K562 (cell line): ENCODE results near the gene DEDD. TPM values are rescaled to one million over a fixed set of nuclear protein-coding genes. Genes with fewer than 3 reads are reported as not detected.

Experiments used
- ATAC-seq: fragments of 200-7000 bp; cut with Tn5 transposase; 3 replicates; pipeline ENCODE4 v1.9.1; 2020; ENCODE audit warnings: moderate library complexity
- BruUV-seq: library from RNA; stranded (reverse); fragments of 400-500 nt; replicated peaks from 2 replicates; lab custom pipeline; 2021; lab: Mats Ljungman, UMichigan
- CTCF ChIA-PET: fragments of 300-600 bp; formaldehyde crosslinking; extraction: SDS; loops from one replicate; lab custom pipeline; 2021; ENCODE audit warnings: low intra/inter-chr PET ratio; lab: Yijun Ruan, JAX
- POLR2A ChIA-PET: fragments of 300-600, 350-650 bp; sonication (Branson Sonifier 250); formaldehyde crosslinking; extraction: SDS; loops from one replicate; lab custom pipeline; 2021; ENCODE audit warnings: antibody characterized with exemption, inconsistent platforms; lab: Yijun Ruan, JAX
- DNase-seq, 4 experiments: peaks; one replicate each; pipeline versions ENCODE4 v3.0.0 to v3.0.0-alpha.2; 2011 to 2018; ENCODE audit warnings: low spot score in 3 of 4, mixed read lengths in 3 of 4; ENCODE audit errors: extremely low read depth in 1 of 4
- FAIRE-seq: peaks from 2 replicates; lab custom pipeline; 2011; peaks lifted over from hg19 to GRCh38; lab: Jason Lieb, UNC
- H2AFZ ChIP-seq: 2 replicates; pipeline ENCODE4 v1.6.0; 2011; ENCODE audit warnings: low read depth, low read length, control low read depth, inconsistent platforms
- H3K27ac ChIP-seq: fragments of 200-600 bp; 3 replicates; pipeline ENCODE4 v1.8.0; 2011; ENCODE audit warnings: low read depth, mild to moderate bottlenecking, control low read depth, inconsistent platforms, low read length, moderate library complexity, mixed read lengths; ENCODE audit errors: extremely low read depth
- H3K27me3 ChIP-seq, 2 experiments: fragments of 300-600 bp in 1 of 2; 2 replicates in 1 of 2; 3 replicates in 1 of 2; pipeline versions ENCODE4 v1.6.0 to v1.8.0; 2011; ENCODE audit warnings: inconsistent platforms in 2 of 2, low read length in 2 of 2, mild to moderate bottlenecking in 1 of 2, mixed read lengths in 1 of 2, moderate library complexity in 1 of 2; ENCODE audit not compliant: control insufficient read depth in 2 of 2, insufficient read depth in 2 of 2
- H3K36me3 ChIP-seq: fragments of 300-600 bp; 3 replicates; pipeline ENCODE4 v1.8.0; 2011; ENCODE audit warnings: mild to moderate bottlenecking, low read length, inconsistent platforms; ENCODE audit not compliant: control insufficient read depth, insufficient read depth
- H3K4me1 ChIP-seq, 2 experiments: fragments of 200-600 bp in 1 of 2; replicated peaks in 1 of 2; 2 replicates in 1 of 2; 3 replicates in 1 of 2; pipeline versions ENCODE4 v1.5.1 to v1.8.0; 2011; ENCODE audit warnings: inconsistent platforms in 2 of 2, low read length in 2 of 2, mild to moderate bottlenecking in 1 of 2, mixed read lengths in 1 of 2, moderate library complexity in 1 of 2; ENCODE audit not compliant: control insufficient read depth in 2 of 2, insufficient read depth in 2 of 2
- H3K4me2 ChIP-seq: 2 replicates; pipeline ENCODE4 v1.6.1; 2011; ENCODE audit warnings: low read length, control low read depth, inconsistent platforms, mixed read lengths; ENCODE audit not compliant: insufficient read depth
- H3K4me3 ChIP-seq: fragments of 200-600 bp; sonication (generic), shearing (Covaris generic); 2 replicates; pipeline ENCODE4 v1.5.1; 2016; ENCODE audit warnings: control low read depth, inconsistent platforms
- H3K79me2 ChIP-seq: fragments of 200-600 bp; 3 replicates; pipeline ENCODE4 v1.8.0; 2011; ENCODE audit warnings: low read length, inconsistent platforms; ENCODE audit not compliant: control insufficient read depth, insufficient read depth
- H3K9ac ChIP-seq, 2 experiments: 2 replicates each; pipeline versions ENCODE4 v1.6.0 to v1.6.1; 2011; ENCODE audit warnings: low read depth in 2 of 2, low read length in 2 of 2, control low read depth in 1 of 2, inconsistent platforms in 1 of 2, mild to moderate bottlenecking in 1 of 2, mixed read lengths in 1 of 2; ENCODE audit not compliant: insufficient read depth in 1 of 2
- H3K9me1 ChIP-seq: one replicate; pipeline ENCODE4 v1.6.0; 2011; ENCODE audit warnings: inconsistent platforms, mild to moderate bottlenecking, low read length, moderate library complexity; ENCODE audit not compliant: control insufficient read depth, insufficient read depth
- H3K9me3 ChIP-seq: replicated peaks from 2 replicates; pipeline ENCODE4 v1.5.1; 2011; ENCODE audit warnings: low read depth, low read length, inconsistent platforms; ENCODE audit not compliant: control insufficient read depth, insufficient read depth
- H4K20me1 ChIP-seq: replicated peaks from 2 replicates; pipeline ENCODE4 v1.6.1; 2011; ENCODE audit warnings: low read length, inconsistent platforms, mixed read lengths; ENCODE audit not compliant: control insufficient read depth, insufficient read depth
- ELF1 ChIP-seq: fragments of 200-800 bp; sonication (Bioruptor generic); IDR thresholded peaks from 2 replicates; pipeline ENCODE4 v1.6.1; 2016; ENCODE audit warnings: missing genetic modification characterization, missing compliant biosample characterization
- EP400 ChIP-seq: fragments of 450-650 bp; IDR thresholded peaks from 2 replicates; pipeline ENCODE4 v1.6.1; 2017; ENCODE audit warnings: antibody characterized with exemption, mild to moderate bottlenecking, moderate library complexity
- ETV1 ChIP-seq: fragments of 450-650 bp; conservative IDR thresholded peaks from 2 replicates; pipeline ENCODE4 v1.6.1; 2016; ENCODE audit warnings: missing genetic modification characterization, control low read depth, low read depth, missing compliant biosample characterization
- MGA ChIP-seq: fragments of 450-650 bp; IDR thresholded peaks from 2 replicates; pipeline ENCODE4 v1.6.1; 2016; ENCODE audit warnings: mild to moderate bottlenecking, moderate library complexity
- POLR3A ChIP-seq: IDR thresholded peaks from 2 replicates; pipeline ENCODE4 v1.6.1; 2011; ENCODE audit warnings: borderline replicate concordance, mild to moderate bottlenecking, moderate library complexity; ENCODE audit not compliant: insufficient read length, insufficient read depth; ENCODE audit errors: extremely low read depth
- TAF9B ChIP-seq: fragments of 450-650 bp; IDR thresholded peaks from 2 replicates; pipeline ENCODE4 v1.6.1; 2018; ENCODE audit warnings: mild to moderate bottlenecking; ENCODE audit not compliant: partially characterized antibody
- THAP7 ChIP-seq: fragments of 250-450 bp; sonication (Bioruptor Pico); IDR thresholded peaks from 2 replicates; pipeline ENCODE4 v1.5.0; 2021
- ZNF212 ChIP-seq: fragments of 450-650 bp; formaldehyde crosslinking; IDR thresholded peaks from 2 replicates; pipeline ENCODE4 v1.4.0; 2020; ENCODE audit warnings: mild to moderate bottlenecking
- ZNF507 ChIP-seq: conservative IDR thresholded peaks from 2 replicates; pipeline ENCODE4 v1.6.1; 2017; ENCODE audit warnings: missing genetic modification characterization, missing compliant biosample characterization
- WGBS: fragments of 100-300 bp; shearing (Covaris generic); methylation state at CpG from one replicate; pipeline ENCODE4 v1.1.6; 2016; ENCODE audit warnings: low coverage, mixed read lengths; ENCODE audit not compliant: insufficient coverage; ENCODE audit errors: missing lambda C conversion rate; 5-methylcytosine and 5-hydroxymethylcytosine counted together
- in situ Hi-C: fragments of 300-500 bp; cut with MboI; formaldehyde crosslinking; loops from 4 replicates; pipeline ENCODE4 v1.15.0; 2018; ENCODE audit warnings: inconsistent platforms, mixed read lengths
- intact Hi-C: fragments of 100-400 bp; cut with micrococcal nuclease; formaldehyde crosslinking; loops from 2 replicates; pipeline ENCODE4 v1.14.2; 2022
- polyA plus RNA-seq, 8 experiments: library from polyadenylated mRNA; depleted of rRNA in 4 of 8; stranded (reverse) in 5 of 8; unstranded in 3 of 8; fragments of >200 nt; fragmentation: Nextera tagmentation in 2 of 8; fragmentation: Illumina TruSeq in 1 of 8; extraction: Ambion mirVana in 2 of 8; extraction: Trizol in 1 of 8; gene quantifications; 2 replicates each; pipeline versions ENCODE4 v1.2.1 to v1.2.3, GENCODE V29; 2011 to 2014; ENCODE audit warnings: inconsistent platforms in 1 of 8, missing spikeins in 1 of 8
- total RNA-seq, 7 experiments: library from RNA; depleted of rRNA in 6 of 7; stranded (reverse); fragments of >200 nt in 6 of 7; fragmentation: Illumina TruSeq in 2 of 7; extraction: Trizol in 2 of 7; gene quantifications; 2 replicates each; pipeline versions ENCODE4 v1.2.1 to v1.2.3, GENCODE V29; 2011 to 2021; ENCODE audit warnings: low replicate concordance in 1 of 7

Gene DEDD
- total and polyA plus RNA-seq, 9 of the 15 experiments (the other 6 are each of a cell fraction or from before 2014, with no cell fraction given): 11.6 to 41.0 (median 16.8) TPM

DNA sequence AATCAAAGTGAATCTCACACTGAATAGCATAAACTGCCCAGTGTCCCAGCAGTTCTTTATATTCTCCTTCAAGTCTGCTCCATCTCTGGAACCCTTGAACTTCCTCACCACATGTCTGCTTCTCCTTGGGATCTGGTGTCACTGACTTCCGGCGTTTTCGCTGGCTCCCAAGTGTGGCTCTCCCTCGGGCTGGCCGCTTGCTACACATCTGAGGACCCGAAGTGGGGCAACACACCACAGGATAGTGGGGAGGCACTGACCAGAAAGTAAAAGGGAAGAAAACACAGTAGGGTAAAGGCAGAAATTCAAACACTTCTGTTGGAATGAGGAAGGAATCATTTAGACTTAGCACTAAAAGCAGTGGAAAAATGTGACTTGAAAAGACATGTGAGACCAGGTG, 9.5 kb downstream of the DEDD start (continued):
- TF ChIP-seq ETV1 (tag): no peak

DNA sequence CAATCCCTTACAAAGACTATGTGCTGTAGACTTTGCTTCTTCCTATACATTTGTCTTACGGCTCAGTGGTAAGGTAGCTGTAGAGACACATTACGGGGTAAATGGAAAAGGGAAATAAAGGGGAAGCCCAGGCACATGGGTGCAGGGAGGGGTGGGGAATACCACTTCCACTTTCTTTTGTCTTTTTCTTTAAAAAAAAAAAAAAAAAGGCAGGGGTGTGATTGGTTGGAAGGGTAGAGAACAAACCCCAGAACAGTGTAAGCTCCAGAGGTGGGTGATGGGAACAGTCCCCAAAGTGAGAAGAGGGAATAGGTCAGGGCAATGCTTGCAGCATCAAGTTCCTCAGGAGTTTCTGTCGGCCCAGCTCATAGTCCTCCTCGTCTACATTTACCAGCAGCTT, 10.6 kb downstream of the DEDD start:
- POLR2A ChIA-PET: interaction anchor here (0.6 to 2.5 kb wide), 6 partner anchors 10 to 132 kb away, joined by 3 to 20 read pairs (median 4); partner anchors contain the start of genes DEDD, UFC1 and USF1
- Histone ChIP-seq H3K4me1 (peaks cover 18 to 25% of the 10 kb centered on the region in 2 experiments), H2AFZ (no peak overlapping the region), H3K27ac (no peak overlapping the region), H3K9ac (no peak overlapping the region), H3K4me3 (no peak overlapping the region), H4K20me1 (peaks cover 3% of the 10 kb centered on the region; the same call in 1 of the 2 replicates), H3K27me3 (no peaks in the 10 kb centered on the region; a peak in 1 of 5 replicates), H3K9me1 (no peaks in the 10 kb centered on the region), H3K79me2 (peaks cover 43% of the 10 kb centered on the region), H3K36me3 (peaks cover 67% of the 10 kb centered on the region; the same call in 2 of the 3 replicates), H3K4me2 (no peak overlapping the region), H3K9me3 (no peaks in the 10 kb centered on the region)
- no TSS peak for BruUV-seq
- intact Hi-C loops: no loop called here
- ATAC-seq (no peak), DNase-seq (no peak), FAIRE-seq (no peak)
- 94% methylated on average over 4 of the region's 4 CpGs for WGBS
- CTCF ChIA-PET: no interaction called here
- in situ Hi-C loops: no loop called here
- TF ChIP-seq MGA (no peak), ZNF212 (CRISPR knock-in tag) (no peak), THAP7 (CRISPR knock-in tag) (no peak), EP400 (no peak), ZNF507 (tag) (no peak), ELF1 (no peak), POLR3A (no peak), TAF9B (no peak)
